ENCODE measurements around the gene CCNO. TPM values are rescaled to one million over a fixed set of nuclear protein-coding genes. Genes with fewer than 3 reads are reported as not detected.

The CCNO gene
- total and polyA plus RNA-seq, 7 experiments from 2014 or later, result not detected

- peak overlapping the region in 2 of 9 donors; percentile 14 to 58 for H3K27ac Mint-ChIP-seq
- H3K4me1 Mint-ChIP-seq, result peaks cover 24 to 56% (median 38%) of the 10 kb centered on the region in 7 donors
- H3K36me3 Mint-ChIP-seq, result peaks cover 0 to 5% (median 0%) of the 10 kb centered on the region in 5 donors
- peaks cover 72 to 82% (median 78%) of the 10 kb centered on the region in 5 donors for H3K27me3 Mint-ChIP-seq
- Histone ChIP-seq H3K27ac (ENCODE audit: low read depth, low read length) (no peak overlapping the region), H3K27me3 (ENCODE audit: control insufficient read depth in 2 of 2, insufficient read depth in 2 of 2, low read length in 2 of 2) (peaks cover 18 to 40% of the 10 kb centered on the region in 2 donors), H3K4me3 (ENCODE audit: low read length) (peak overlapping the region; percentile 33), H3K36me3 (ENCODE audit: control insufficient read depth in 2 of 3, insufficient read depth in 3 of 3, low read length in 3 of 3) (no peaks in the 10 kb centered on the region), H3K9me3 (ENCODE audit: control insufficient read depth in 2 of 3, low read length in 3 of 3) (no peaks in the 10 kb centered on the region), H3K4me1 (ENCODE audit: control insufficient read depth in 2 of 2, insufficient read depth in 2 of 2, low read length in 2 of 2) (peaks cover 32 to 34% of the 10 kb centered on the region in 2 donors)
- ATAC-seq, result peak; percentile 14
- intact Hi-C loops (cut with micrococcal nuclease), result loop anchor here in 1 of 2 donors (5.0 kb wide), 2 partner anchors 461 to 919 kb away; partner anchors contain the start of gene ARL15
- ChIA-PET CTCF (interaction anchor here (0.6 to 2.0 kb wide), 2 partner anchors 60 to 206 kb away, joined by 5 to 7 read pairs; no protein-coding TSS in a partner anchor), POLR2A (interaction anchor here (0.7 kb wide), 1 partner anchor 77 kb away, joined by 3 read pairs; the partner anchor contains the start of genes DHX29 and MTREX)
- peak in 2 of 9 donors; percentile 30 to 49 for DNase-seq
- H3K4me3 Mint-ChIP-seq, result peak overlapping the region; percentile 77 to 94 (median 86)
- no peaks in the 10 kb centered on the region for H3K9me3 Mint-ChIP-seq
Measured at GRCh38 chr5:55231029-55231918, 2.1 kb downstream of the CCNO start.

- ChIA-PET CTCF (no interaction called here), POLR2A (interaction anchor here (1.2 kb wide), 1 partner anchor 12 kb away, joined by 3 read pairs; no protein-coding TSS in a partner anchor)
- Histone ChIP-seq H3K36me3 (ENCODE audit: control insufficient read depth in 2 of 3, insufficient read depth in 3 of 3, low read length in 3 of 3) (no peaks in the 10 kb centered on the region), H3K9me3 (ENCODE audit: control insufficient read depth in 2 of 3, low read length in 3 of 3) (no peaks in the 10 kb centered on the region), H3K27ac (ENCODE audit: low read depth, low read length) (no peak overlapping the region), H3K27me3 (ENCODE audit: control insufficient read depth in 2 of 2, insufficient read depth in 2 of 2, low read length in 2 of 2) (peaks cover 21 to 49% of the 10 kb centered on the region in 2 donors), H3K4me3 (ENCODE audit: low read length) (no peak overlapping the region), H3K4me1 (ENCODE audit: control insufficient read depth in 2 of 2, insufficient read depth in 2 of 2, low read length in 2 of 2) (peaks cover 33 to 35% of the 10 kb centered on the region in 2 donors)
- Mint-ChIP-seq H3K9me3 (no peaks in the 10 kb centered on the region), H3K4me1 (peaks cover 24 to 60% (median 40%) of the 10 kb centered on the region in 7 donors), H3K4me3 (peak overlapping the region in 3 of 10 donors; percentile 81 to 93 (median 85)), H3K27me3 (peaks cover 74 to 82% (median 80%) of the 10 kb centered on the region in 5 donors), H3K27ac (no peak overlapping the region), H3K36me3 (peaks cover 0 to 5% (median 0%) of the 10 kb centered on the region in 5 donors)
- ATAC-seq, result no peak
- intact Hi-C loops (cut with micrococcal nuclease), result loop anchor here in 1 of 2 donors (5.0 kb wide), 2 partner anchors 462 to 918 kb away; partner anchors contain the start of gene ARL15
- DNase-seq, result no peak
Measured at GRCh38 chr5:55230086-55230629, 3.2 kb downstream of the CCNO start.

GRCh38 chr5:55227664-55228430, 5.6 kb downstream of the CCNO start:
- Mint-ChIP-seq H3K4me1 (peaks cover 27 to 57% (median 47%) of the 10 kb centered on the region in 7 donors), H3K36me3 (peaks cover 0 to 5% (median 0%) of the 10 kb centered on the region in 5 donors), H3K27me3 (peaks cover 83 to 90% (median 85%) of the 10 kb centered on the region in 5 donors), H3K27ac (peak overlapping the region in 1 of 9 donors; percentile 63), H3K9me3 (no peaks in the 10 kb centered on the region), H3K4me3 (peak overlapping the region; percentile 56 to 83 (median 72))
- ChIA-PET CTCF (no interaction called here), POLR2A (interaction anchor here (0.6 kb wide), 1 partner anchor 1004 kb away, joined by 3 read pairs; no protein-coding TSS in a partner anchor)
- no peak overlapping the region for H3K27ac ChIP-seq (ENCODE audit: low read depth, low read length)
- no peaks in the 10 kb centered on the region for H3K36me3 ChIP-seq (ENCODE audit: control insufficient read depth in 2 of 3, insufficient read depth in 3 of 3, low read length in 3 of 3)
- intact Hi-C loops (cut with micrococcal nuclease), result loop anchor here (5.0 to 10.0 kb wide), 2 partner anchors 79 to 323 kb away; partner anchors contain the start of genes DHX29 (in 1 of the 2) and MTREX (in 1 of the 2)
- ATAC-seq (no peak), DNase-seq (no peak)
- no peaks in the 10 kb centered on the region for H3K9me3 ChIP-seq (ENCODE audit: control insufficient read depth in 2 of 3, low read length in 3 of 3)
- peaks cover 32% of the 10 kb centered on the region in 2 donors for H3K4me1 ChIP-seq (ENCODE audit: control insufficient read depth in 2 of 2, insufficient read depth in 2 of 2, low read length in 2 of 2)
- peaks cover 21 to 69% of the 10 kb centered on the region in 2 donors for H3K27me3 ChIP-seq (ENCODE audit: control insufficient read depth in 2 of 2, insufficient read depth in 2 of 2, low read length in 2 of 2)
- H3K4me3 ChIP-seq (ENCODE audit: low read length), result no peak overlapping the region

- Histone ChIP-seq H3K27me3 (ENCODE audit: control insufficient read depth in 2 of 2, insufficient read depth in 2 of 2, low read length in 2 of 2) (peaks cover 21 to 70% of the 10 kb centered on the region in 2 donors), H3K4me1 (ENCODE audit: control insufficient read depth in 2 of 2, insufficient read depth in 2 of 2, low read length in 2 of 2) (peaks cover 25 to 29% of the 10 kb centered on the region in 2 donors), H3K36me3 (ENCODE audit: control insufficient read depth in 2 of 3, insufficient read depth in 3 of 3, low read length in 3 of 3) (no peaks in the 10 kb centered on the region), H3K4me3 (ENCODE audit: low read length) (peak within 1 kb of the TSS; percentile 30), H3K9me3 (ENCODE audit: control insufficient read depth in 2 of 3, low read length in 3 of 3) (no peaks in the 10 kb centered on the region), H3K27ac (ENCODE audit: low read depth, low read length) (no peak within 1 kb of the TSS)
- Mint-ChIP-seq H3K27ac (peak within 1 kb of the TSS in 1 of 9 donors; percentile 63), H3K27me3 (peaks cover 85 to 91% (median 88%) of the 10 kb centered on the region in 5 donors), H3K4me1 (peaks cover 26 to 55% (median 48%) of the 10 kb centered on the region in 7 donors), H3K9me3 (no peaks in the 10 kb centered on the region), H3K36me3 (peaks cover 0 to 3% (median 0%) of the 10 kb centered on the region in 5 donors), H3K4me3 (peak within 1 kb of the TSS; percentile 65 to 83 (median 74))
- CTCF ChIA-PET, result no interaction called here
- intact Hi-C loops (cut with micrococcal nuclease), result loop anchor here (5.0 to 10.0 kb wide), 2 partner anchors 80 to 322 kb away; partner anchors contain the start of genes DHX29 (in 1 of the 2) and MTREX (in 1 of the 2)
- POLR2A ChIA-PET, result no interaction called here
- ATAC-seq, result peak; percentile 67
- DNase-seq, result peak in 5 of 9 donors; percentile 24 to 75 (median 30)
Measured at GRCh38 chr5:55226934-55227663, 6.3 kb downstream of the CCNO start, which contains the start of gene MCIDAS. MCIDAS (minus strand) TSS chr5:55227315; CDS start chr5:55227138, 177 bp downstream.

GRCh38 chr5:55226027-55226933, 7.1 kb downstream of the CCNO start:
- intact Hi-C loops (cut with micrococcal nuclease), result loop anchor here (5.0 to 10.0 kb wide), 2 partner anchors 81 to 321 kb away; partner anchors contain the start of genes DHX29 (in 1 of the 2) and MTREX (in 1 of the 2)
- no peaks in the 10 kb centered on the region for H3K36me3 ChIP-seq (ENCODE audit: control insufficient read depth in 2 of 3, insufficient read depth in 3 of 3, low read length in 3 of 3)
- ChIA-PET CTCF (no interaction called here), POLR2A (no interaction called here)
- Mint-ChIP-seq H3K27me3 (peaks cover 79 to 90% (median 86%) of the 10 kb centered on the region in 5 donors), H3K9me3 (peaks cover 0 to 1% (median 0%) of the 10 kb centered on the region in 11 donors), H3K4me1 (peaks cover 19 to 48% (median 46%) of the 10 kb centered on the region in 7 donors), H3K4me3 (peak overlapping the region; percentile 59 to 83 (median 70)), H3K36me3 (peaks cover 0 to 3% (median 0%) of the 10 kb centered on the region in 5 donors), H3K27ac (peak overlapping the region in 1 of 9 donors; percentile 18)
- no peak overlapping the region for H3K27ac ChIP-seq (ENCODE audit: low read depth, low read length)
- peak overlapping the region; percentile 30 for H3K4me3 ChIP-seq (ENCODE audit: low read length)
- peak in 4 of 9 donors; percentile 11 to 62 (median 29) for DNase-seq
- peak; percentile 54 for ATAC-seq
- peaks cover 16 to 21% of the 10 kb centered on the region in 2 donors for H3K4me1 ChIP-seq (ENCODE audit: control insufficient read depth in 2 of 2, insufficient read depth in 2 of 2, low read length in 2 of 2)
- H3K27me3 ChIP-seq (ENCODE audit: control insufficient read depth in 2 of 2, insufficient read depth in 2 of 2, low read length in 2 of 2), result peaks cover 21 to 66% of the 10 kb centered on the region in 2 donors
- H3K9me3 ChIP-seq (ENCODE audit: control insufficient read depth in 2 of 3, low read length in 3 of 3), result no peaks in the 10 kb centered on the region

All from naive thymus-derived CD4-positive, alpha-beta T cell (primary cell).